Progenitor cell of endocrine pancreas (in vitro differentiated cells): Measurements from ENCODE around the gene DNER. TPM values are rescaled to one million over a fixed set of nuclear protein-coding genes. Genes with fewer than 3 reads are reported as not detected.

Experiments used
- DNase-seq: peaks from one replicate; pipeline ENCODE4 v3.0.0; 2021; ENCODE audit warnings: low spot score; ENCODE audit not compliant: unreplicated experiment
- H3K27ac Mint-ChIP-seq: 2 replicates; pipeline ENCODE4 v1.8.0; 2021; ENCODE audit warnings: mild to moderate bottlenecking, moderate library complexity, mixed read lengths
- H3K27me3 Mint-ChIP-seq: 2 replicates; pipeline ENCODE4 v1.8.0; 2021; ENCODE audit warnings: mixed read lengths
- H3K36me3 Mint-ChIP-seq: 2 replicates; pipeline ENCODE4 v1.8.0; 2022; ENCODE audit warnings: mixed read lengths; ENCODE audit not compliant: insufficient read depth
- H3K4me1 Mint-ChIP-seq: 2 replicates; pipeline ENCODE4 v1.8.0; 2021; ENCODE audit warnings: low read depth, mixed read lengths
- H3K4me3 Mint-ChIP-seq: 2 replicates; pipeline ENCODE4 v1.8.0; 2021; ENCODE audit warnings: low read depth, mild to moderate bottlenecking, moderate library complexity, mixed read lengths
- H3K9me3 Mint-ChIP-seq: 2 replicates; pipeline ENCODE4 v1.8.0; 2021; ENCODE audit warnings: low read depth, mixed read lengths
- CTCF ChIP-seq: fragments of 200-600 bp; sonication (generic); IDR thresholded peaks from one replicate; pipeline ENCODE4 v1.5.0; 2021; ENCODE audit warnings: antibody characterized with exemption, mild to moderate bottlenecking; ENCODE audit not compliant: unreplicated experiment
- total RNA-seq: library from RNA; stranded (reverse); gene quantifications from 2 replicates; pipeline ENCODE4 v1.2.1, GENCODE V29; 2021

Gene DNER
- total RNA-seq, 1 donor from 2014 or later, result 0.91 TPM

GRCh38 chr2:229470781-229471180 is 243.6 kb downstream of the DNER start:
- no peaks in the 10 kb centered on the region for H3K36me3 Mint-ChIP-seq

GRCh38 chr2:229467783-229468182 is 246.6 kb downstream of the DNER start:
- H3K4me1 Mint-ChIP-seq, result no peaks in the 10 kb centered on the region
- DNase-seq, result no peak
- H3K9me3 Mint-ChIP-seq, result no peaks in the 10 kb centered on the region
- peaks cover 3% of the 10 kb centered on the region for H3K27me3 Mint-ChIP-seq
- TF ChIP-seq CTCF, result no peak
- no peak overlapping the region for H3K4me3 Mint-ChIP-seq
- no peaks in the 10 kb centered on the region for H3K36me3 Mint-ChIP-seq
- H3K27ac Mint-ChIP-seq, result no peak overlapping the region

More at GRCh38 chr2:229470781-229471180, 243.6 kb downstream of the DNER start:
- no peak overlapping the region for H3K4me3 Mint-ChIP-seq
- H3K27ac Mint-ChIP-seq, result no peak overlapping the region
- no peak for DNase-seq
- H3K27me3 Mint-ChIP-seq, result no peaks in the 10 kb centered on the region
- no peaks in the 10 kb centered on the region for H3K9me3 Mint-ChIP-seq
- H3K4me1 Mint-ChIP-seq, result no peaks in the 10 kb centered on the region
- TF ChIP-seq CTCF, result no peak

GRCh38 chr2:229463841-229464346 is 250.5 kb downstream of the DNER start:
- no peak overlapping the region for H3K4me3 Mint-ChIP-seq
- H3K27ac Mint-ChIP-seq, result no peak overlapping the region
- TF ChIP-seq CTCF, result no peak
- H3K9me3 Mint-ChIP-seq, result no peaks in the 10 kb centered on the region
- peaks cover 7% of the 10 kb centered on the region for H3K27me3 Mint-ChIP-seq
- DNase-seq, result no peak
- H3K36me3 Mint-ChIP-seq, result no peaks in the 10 kb centered on the region
- no peaks in the 10 kb centered on the region for H3K4me1 Mint-ChIP-seq

GRCh38 chr2:229462112-229462511 is 252.2 kb downstream of the DNER start:
- Mint-ChIP-seq H3K27me3 (peaks cover 7% of the 10 kb centered on the region), H3K4me3 (no peak overlapping the region), H3K4me1 (no peaks in the 10 kb centered on the region), H3K36me3 (no peaks in the 10 kb centered on the region), H3K9me3 (no peaks in the 10 kb centered on the region), H3K27ac (no peak overlapping the region)
- TF ChIP-seq CTCF, result no peak
- no peak for DNase-seq

- DNase-seq, result no peak
- no peak for TF ChIP-seq CTCF
- Mint-ChIP-seq H3K4me1 (no peaks in the 10 kb centered on the region), H3K27ac (no peak overlapping the region), H3K9me3 (no peaks in the 10 kb centered on the region), H3K36me3 (no peaks in the 10 kb centered on the region), H3K4me3 (no peak overlapping the region), H3K27me3 (no peaks in the 10 kb centered on the region)
Observed at GRCh38 chr2:229456091-229456490, 258.3 kb downstream of the DNER start.
